ENCODE data around the gene WEE2.

WEE2 gene

DNA sequence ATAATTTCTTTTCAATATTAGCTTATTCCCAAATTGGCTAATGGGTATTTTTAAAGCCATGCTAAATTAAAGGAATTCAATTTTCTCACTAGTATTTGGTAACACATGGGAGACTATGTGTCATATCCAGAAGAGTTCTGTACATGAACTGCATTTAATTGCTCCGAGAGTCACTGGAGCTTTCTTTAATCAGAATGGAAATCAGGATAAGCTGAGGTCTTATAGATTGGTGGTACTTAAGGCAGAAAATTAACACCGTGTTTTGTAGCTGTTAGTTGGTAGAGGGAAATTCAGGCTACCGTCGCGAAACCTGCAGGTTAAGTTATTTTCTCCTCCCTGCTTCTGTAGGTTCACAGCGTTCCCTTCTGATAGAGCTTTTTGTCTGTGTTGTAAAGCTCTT is at the start of gene WEE2:
TSS of gene WEE2 (plus strand) at position 3 of the 400 bp plus-strand sequence. CDS start 406 bp downstream, outside the sequence.
- H3K27ac ChIP-seq, result no peak within 1 kb of the TSS
- TF ChIP-seq CTCF (conservative IDR thresholded peaks at IDR 0.05), result no peak

- H3K27ac ChIP-seq, result no peak overlapping the region
- no peak for TF ChIP-seq CTCF (conservative IDR thresholded peaks at IDR 0.05)
Measured at GRCh38 chr7:141659501-141659900, 48.7 kb upstream of the WEE2 start.

DNA sequence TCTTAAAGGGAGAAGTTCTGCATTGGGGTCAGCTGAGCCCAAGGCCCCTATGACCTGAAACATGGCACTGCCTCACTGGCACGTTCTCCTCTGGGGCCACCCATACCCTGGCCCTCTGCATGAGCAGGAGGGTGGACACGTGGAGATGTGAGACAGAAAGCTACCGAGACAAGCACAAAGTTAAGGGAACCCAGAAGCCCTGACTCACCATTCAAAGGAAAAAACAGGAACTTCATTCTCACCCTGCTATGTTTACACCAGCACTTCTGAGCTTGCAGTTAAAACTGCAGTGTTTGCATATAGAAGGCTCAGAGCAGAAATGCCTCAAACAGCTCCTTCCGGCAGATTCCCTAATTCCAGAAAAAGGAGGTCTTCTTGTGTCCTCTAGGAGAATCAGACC is 47.9 kb upstream of the WEE2 start:
- TF ChIP-seq CTCF (conservative IDR thresholded peaks at IDR 0.05), result no peak
- no peak overlapping the region for H3K27ac ChIP-seq

DNA sequence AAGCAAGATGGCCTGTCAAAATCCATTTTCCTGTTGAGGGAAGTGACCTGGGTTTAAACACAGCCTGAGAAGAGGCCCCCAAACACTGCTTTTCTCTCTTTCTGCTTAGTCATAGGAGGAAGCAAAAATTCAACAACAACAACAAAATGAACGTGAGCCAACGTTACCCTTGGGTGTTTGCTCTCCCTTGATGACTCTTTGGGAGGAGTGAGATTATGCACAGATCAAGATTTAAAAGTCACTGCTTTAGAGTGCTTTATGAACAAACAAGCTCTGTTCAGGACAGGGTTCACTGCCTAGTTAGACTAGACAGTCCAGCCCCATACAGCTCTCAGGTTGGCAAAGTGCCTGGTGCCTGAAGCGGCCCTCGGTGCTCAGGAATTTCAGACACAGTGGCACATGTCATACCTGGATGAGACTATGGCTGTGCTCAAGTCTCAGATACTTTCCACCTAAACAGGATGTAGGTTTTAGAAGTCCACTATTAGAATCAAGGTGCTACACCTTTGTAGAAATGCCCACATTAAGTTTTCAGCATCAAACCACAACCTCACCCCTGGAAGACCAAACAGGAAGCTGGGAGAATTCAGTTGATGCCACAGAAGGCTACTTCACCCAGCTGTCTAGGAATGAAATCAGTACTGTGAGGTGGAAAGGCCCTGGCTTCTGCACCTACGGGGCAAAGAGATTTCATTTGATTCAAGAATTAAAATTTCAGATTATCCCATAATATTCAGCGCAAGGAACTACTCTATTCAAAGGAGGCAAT is 44.9 kb upstream of the WEE2 start:
- H3K27ac ChIP-seq, result peak overlapping the region; percentile 79
- TF ChIP-seq CTCF (conservative IDR thresholded peaks at IDR 0.05), result 0 out of 2 replicates have a peak, but pooled peaks have one; percentile 3

- no peak for TF ChIP-seq CTCF (conservative IDR thresholded peaks at IDR 0.05)
- no peak overlapping the region; the same call in 1 of the 2 replicates for H3K27ac ChIP-seq
Measured at GRCh38 chr7:141664450-141664849, 43.7 kb upstream of the WEE2 start.

- TF ChIP-seq CTCF (conservative IDR thresholded peaks at IDR 0.05), result no peak
- no peak overlapping the region for H3K27ac ChIP-seq
Measured at GRCh38 chr7:141665208-141666035, 42.7 kb upstream of the WEE2 start.

- TF ChIP-seq CTCF (conservative IDR thresholded peaks at IDR 0.05), result no peak
- no peak overlapping the region for H3K27ac ChIP-seq
Measured at GRCh38 chr7:141666071-141666470, 42.1 kb upstream of the WEE2 start.

Data from VCaP (cell line).